ENCODE measurements around the gene RIPOR3.
"Not testable (repeated sequence)": the region's sequence is repeated elsewhere in the genome, so short reads cannot be mapped to it uniquely, and the experiment has no call there.

Gene RIPOR3

DNA sequence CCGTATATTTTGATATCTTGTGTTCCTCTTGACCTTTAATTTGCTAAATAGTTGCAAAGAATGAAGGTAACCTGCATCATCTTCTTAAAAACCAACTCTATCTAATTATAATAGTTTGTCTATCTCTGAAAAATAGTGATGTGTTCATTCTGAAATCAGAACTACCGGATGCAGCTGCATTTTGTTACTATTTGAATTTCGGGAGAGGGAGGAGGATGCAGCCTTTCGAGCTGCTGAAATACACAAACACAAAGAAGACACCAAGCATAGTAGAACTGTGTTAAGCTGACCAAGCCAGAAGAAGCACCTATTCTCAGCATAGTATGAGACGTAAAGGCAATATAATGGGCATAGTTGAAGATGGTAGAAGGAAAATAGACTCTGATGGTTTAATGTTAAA, 148.0 kb downstream of the RIPOR3 start:
- DNase-seq: no peak

DNA sequence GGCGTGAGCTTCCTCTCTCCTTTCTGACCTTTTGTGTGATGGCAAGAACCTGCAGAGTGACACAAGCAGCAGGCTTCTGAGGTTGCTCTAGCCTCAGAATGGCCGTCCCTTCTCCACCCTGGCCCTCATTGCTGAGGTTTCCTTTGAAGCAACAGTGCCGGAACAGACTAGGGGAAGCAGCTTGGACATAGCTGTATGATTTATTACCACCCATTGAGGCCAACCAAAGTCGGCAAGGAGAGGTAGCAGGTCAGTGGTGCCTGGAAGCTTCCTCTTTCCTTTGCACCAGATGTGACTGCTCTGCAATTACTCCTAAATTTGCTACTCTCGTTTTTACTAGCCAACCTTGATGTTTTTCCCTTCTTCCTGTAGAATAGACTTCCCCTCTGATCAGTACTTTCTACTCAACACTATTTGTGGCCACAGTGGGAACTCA, 149.7 kb downstream of the RIPOR3 start:
- no peak for DNase-seq

DNA sequence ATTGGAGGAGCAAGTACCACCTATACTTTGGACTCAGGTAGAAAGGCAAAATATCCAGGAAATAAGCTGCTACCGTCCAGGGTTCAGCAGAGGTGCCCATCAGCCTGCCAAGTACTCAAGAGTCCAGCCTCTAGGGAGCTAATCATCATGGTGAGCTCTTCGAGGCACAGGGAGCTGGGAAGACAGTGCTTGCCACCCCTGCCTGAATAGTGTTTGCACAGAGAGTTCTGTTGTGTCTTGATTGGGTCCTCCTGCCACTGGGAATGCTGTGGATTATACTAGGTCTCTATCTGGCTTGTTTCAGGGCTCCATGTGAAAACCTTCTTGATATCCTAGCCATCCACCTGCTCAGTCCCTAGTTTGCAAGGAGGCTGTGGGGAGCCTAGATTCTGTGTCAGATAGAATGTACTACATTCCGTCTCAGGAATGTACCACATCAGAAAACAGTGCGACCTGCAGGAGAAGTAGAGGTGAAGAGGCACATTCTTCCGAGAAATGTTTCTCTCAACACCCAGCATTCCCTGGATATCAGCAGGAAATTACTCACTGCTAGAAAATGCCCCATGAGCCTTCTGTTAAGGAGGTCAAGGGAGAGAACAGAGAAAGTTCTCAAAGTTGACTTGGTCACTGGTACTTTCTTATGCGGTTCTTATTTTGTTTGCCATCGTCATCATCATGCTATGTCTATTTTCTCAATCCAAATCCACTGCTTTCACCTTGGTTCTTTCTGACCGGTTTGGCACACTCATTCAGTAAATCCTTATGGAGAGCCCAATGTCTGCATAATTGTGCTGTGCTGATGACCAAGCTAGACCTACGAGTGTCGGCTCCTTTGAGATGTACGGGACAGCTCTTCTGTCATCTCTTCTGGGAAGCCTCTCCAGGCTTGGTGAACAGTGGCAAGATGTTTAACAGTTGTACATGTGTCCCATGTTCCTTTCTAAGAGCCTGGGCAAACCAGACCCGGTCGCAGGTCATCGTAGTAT, 150.4 kb downstream of the RIPOR3 start:
- DNase-seq: no peak

DNA sequence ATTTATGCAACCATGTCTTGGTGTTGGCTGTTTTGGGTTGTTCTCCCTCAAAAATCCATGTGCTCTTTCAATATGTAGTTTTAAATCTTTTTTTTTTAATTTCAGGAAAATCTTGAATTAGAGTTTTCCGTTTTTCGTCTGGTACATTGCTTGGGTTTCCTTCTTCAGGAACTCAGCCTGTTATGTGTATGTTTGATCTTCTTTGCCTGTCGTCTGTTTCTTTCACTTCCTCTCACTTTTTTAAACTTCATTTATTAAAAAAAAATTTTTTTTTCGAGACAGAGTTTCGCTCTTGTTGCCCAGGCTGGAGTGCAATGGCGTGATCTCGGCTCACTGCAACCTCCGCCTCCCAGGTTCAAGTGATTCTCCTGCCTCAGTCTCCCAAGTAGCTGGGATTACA, 151.5 kb downstream of the RIPOR3 start:
- not testable (repeated sequence) for DNase-seq

DNA sequence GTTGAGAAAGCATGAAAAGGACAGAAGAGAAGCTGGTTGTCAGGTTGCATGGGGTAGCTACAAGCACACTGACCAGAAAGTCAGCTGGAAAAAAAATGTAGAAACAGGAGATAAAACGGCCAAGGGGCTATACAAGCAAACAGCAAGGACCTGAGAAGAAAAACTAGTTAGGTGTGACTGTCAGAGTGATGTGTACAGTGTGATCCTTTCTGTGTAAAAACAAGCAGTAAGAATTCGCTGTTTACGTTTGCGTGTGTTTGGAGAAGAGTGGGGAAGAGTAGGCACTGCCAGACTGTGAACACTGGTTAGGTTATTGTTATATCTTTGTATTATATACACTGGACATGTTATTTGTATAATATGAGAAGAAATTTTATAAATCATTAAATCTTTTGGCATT, 153.1 kb downstream of the RIPOR3 start:
- no peak for DNase-seq

DNA sequence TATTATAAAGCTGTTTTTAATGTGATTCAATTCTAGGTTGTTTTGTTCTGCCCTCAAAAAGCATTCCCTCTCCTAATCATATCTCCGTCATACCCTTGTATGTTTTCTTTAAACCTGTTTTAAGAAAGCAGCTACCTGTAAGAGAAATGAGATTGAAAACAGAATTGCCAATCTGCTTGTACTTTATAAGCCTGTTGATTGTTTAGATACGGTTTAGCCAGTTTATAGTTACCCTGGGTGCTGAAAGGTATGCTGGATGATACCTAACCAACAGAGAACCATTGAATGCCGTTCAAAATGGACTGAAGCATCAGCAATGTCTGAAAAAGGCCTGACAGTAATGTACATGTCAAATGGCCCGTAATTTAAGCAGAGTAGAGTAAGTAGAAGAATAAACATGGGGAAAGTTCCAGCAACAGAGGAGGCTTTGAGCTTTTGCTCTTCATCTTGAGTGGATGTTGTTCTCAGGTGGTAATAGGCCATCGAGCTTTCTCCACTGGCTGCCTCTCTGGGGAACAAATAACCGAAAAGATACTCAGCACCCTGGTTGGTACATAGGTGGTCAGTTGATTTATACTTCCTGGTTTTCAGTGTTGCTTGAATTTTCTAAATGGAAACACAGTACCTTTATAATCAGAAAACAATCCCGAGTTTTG, 153.7 kb downstream of the RIPOR3 start:
- no peak for DNase-seq

DNA sequence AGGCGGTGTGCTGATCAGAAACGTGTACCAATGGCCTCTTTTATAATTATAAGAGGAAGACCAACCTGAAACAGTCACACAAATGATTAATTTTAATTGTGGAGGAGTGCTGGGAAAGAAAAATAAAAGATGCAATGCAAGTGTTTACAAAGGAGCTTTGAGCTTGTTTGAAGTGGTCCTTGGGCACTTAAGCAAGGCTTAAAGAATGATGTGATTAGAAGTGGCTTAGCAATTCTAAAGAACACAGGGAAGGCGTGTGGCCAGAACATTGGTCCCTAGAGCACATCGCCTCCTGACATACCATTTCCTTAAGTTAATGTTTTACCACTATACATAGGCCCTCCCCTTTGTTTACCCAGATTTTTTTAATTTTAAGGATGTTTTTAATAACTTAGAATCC, 155.0 kb downstream of the RIPOR3 start:
- no peak for DNase-seq

Data from stimulated activated CD4-positive, alpha-beta T cell treated with anti-CD3 and anti-CD28 coated beads, Interleukin-1b, Interleukin-23, amount 100 ng/mL, for 48 hours (primary cell).